Left colon (tissue), 2 donors: ENCODE results near the gene JAGN1. TPM values are rescaled to one million over a fixed set of nuclear protein-coding genes. Genes with fewer than 3 reads are reported as not detected.
"Not testable (repeated sequence)": the region's sequence is repeated elsewhere in the genome, so short reads cannot be mapped to it uniquely, and the experiment has no call there.

ENCODE experiments used
- ATAC-seq: fragments of 200-7000 bp; cut with Tn5 transposase; one replicate; pipeline ENCODE4 v1.9.1; 2020; ENCODE audit warnings: mild to moderate bottlenecking, moderate library complexity
- DNase-seq, 2 donors: peaks; one replicate each; pipeline ENCODE4 v3.0.0-alpha.2; 2020
- intact Hi-C, 2 donors: fragments of 100-400 bp; cut with DNase I in 1 of 2; cut with micrococcal nuclease in 1 of 2; formaldehyde crosslinking; loops; one replicate each; pipeline versions ENCODE4 v1.11.2 to v1.14.0; 2022; cut with DNase I, micrococcal nuclease
- total RNA-seq, 2 donors: library from RNA; stranded (reverse); fragmentation: NEBNext Ultra II Directional; extraction: Animal tissue kit (Norgen Biotek cat#: 25700); gene quantifications; one replicate each; pipeline ENCODE4 v1.2.1, GENCODE V29; 2021
- donor health status: DM: no; HTN: no; CAD: no.
- donor health status: DM: yes; HTN: yes; CAD: no.

JAGN1 gene
- total RNA-seq, 2 donors from 2014 or later: 40.9 to 41.7 TPM

- DNase-seq (no peak), ATAC-seq (no peak)
- intact Hi-C loops: no loop called here
Measured at GRCh38 chr3:9888540-9888939, 1.9 kb upstream of the JAGN1 start.

GRCh38 chr3:9889405-9889804 is 1.0 kb upstream of the JAGN1 start:
- intact Hi-C loops: no loop called here
- ATAC-seq (no peak), DNase-seq (no peak)

GRCh38 chr3:9891072-9891622 is 737 bp downstream of the JAGN1 start:
- intact Hi-C loops: no loop called here
- ATAC-seq: no peak

GRCh38 chr3:9893739-9894138 is 3.3 kb downstream of the JAGN1 start:
- intact Hi-C loops: no loop called here
- DNase-seq (no peak), ATAC-seq (no peak)

More at GRCh38 chr3:9891072-9891622, 737 bp downstream of the JAGN1 start:
- no peak for DNase-seq

GRCh38 chr3:9895715-9896114 is 5.3 kb downstream of the JAGN1 start:
- ATAC-seq, DNase-seq, intact Hi-C loops: not testable (repeated sequence)

- ATAC-seq, intact Hi-C loops, DNase-seq: not testable (repeated sequence)
Measured at GRCh38 chr3:9896755-9897407, 6.5 kb downstream of the JAGN1 start.

GRCh38 chr3:9897408-9898372 is 7.3 kb downstream of the JAGN1 start:
- ATAC-seq (peak; percentile 70), DNase-seq (peak; percentile 58 to 83)
- intact Hi-C loops: no loop called here

GRCh38 chr3:9898467-9899241 is 8.2 kb downstream of the JAGN1 start:
- DNase-seq (peak; percentile 59 to 75), ATAC-seq (peak; percentile 35)
- intact Hi-C loops: no loop called here

- ATAC-seq (no peak), DNase-seq (no peak)
- intact Hi-C loops: no loop called here
Measured at GRCh38 chr3:9899289-9899791, 8.9 kb downstream of the JAGN1 start.

GRCh38 chr3:9900965-9901415 is 10.6 kb downstream of the JAGN1 start:
- ATAC-seq: peak; percentile 47
- peak; percentile 31 to 70 for DNase-seq
- intact Hi-C loops: not testable (repeated sequence)

- ATAC-seq (no peak), DNase-seq (peak in 1 of 2 donors; percentile 27)
- intact Hi-C loops: no loop called here
Measured at GRCh38 chr3:9901967-9902366, 11.6 kb downstream of the JAGN1 start.

- intact Hi-C loops: no loop called here
- DNase-seq (peak; percentile 80 to 84), ATAC-seq (peak; percentile 54)
Measured at GRCh38 chr3:9902372-9903237, 12.2 kb downstream of the JAGN1 start, which contains the start of gene IL17RE. IL17RE (plus strand) TSS chr3:9902848; CDS start chr3:9902933, 85 bp downstream.

- intact Hi-C loops: no loop called here
- DNase-seq (no peak), ATAC-seq (peak; percentile 7)
Measured at GRCh38 chr3:9903238-9903624, 12.8 kb downstream of the JAGN1 start.

GRCh38 chr3:9903904-9904303 is 13.5 kb downstream of the JAGN1 start:
- intact Hi-C loops: no loop called here
- no peak for ATAC-seq

GRCh38 chr3:9906480-9906879 is 16.1 kb downstream of the JAGN1 start:
- ATAC-seq: no peak
- intact Hi-C loops: no loop called here
- no peak for DNase-seq

More at GRCh38 chr3:9903904-9904303, 13.5 kb downstream of the JAGN1 start:
- peak in 1 of 2 donors; percentile 41 for DNase-seq

GRCh38 chr3:9908286-9908685 is 17.9 kb downstream of the JAGN1 start:
- DNase-seq: no peak
- intact Hi-C loops: no loop called here
- ATAC-seq: no peak

- no peak for DNase-seq
- no peak for ATAC-seq
Measured at GRCh38 chr3:9909221-9910013, 19.0 kb downstream of the JAGN1 start.

More at GRCh38 chr3:9909221-9910013, 19.0 kb downstream of the JAGN1 start:
- intact Hi-C loops: loop anchor here in 1 of 2 donors (10.0 kb wide), 1 partner anchor 55 kb away; no protein-coding TSS in a partner anchor
